ENCODE measurements around the gene UGT1A7.

UGT1A7 gene

GRCh38 chr2:233791883-233792329 is 110.2 kb downstream of the UGT1A7 start:
- no peak overlapping the region for H3K4me2 ChIP-seq (ENCODE audit: low read length)
- H3K27ac ChIP-seq (ENCODE audit: low read length), result no peak overlapping the region
- no peak overlapping the region for H3K9ac ChIP-seq (ENCODE audit: low read length)
- no peaks in the 10 kb centered on the region for H4K20me1 ChIP-seq (ENCODE audit: insufficient read depth, low read length)
- H3K4me3 ChIP-seq (ENCODE audit: low read length), result no peak overlapping the region
- H3K4me1 ChIP-seq (ENCODE audit: low read length), result no peaks in the 10 kb centered on the region
- no peaks in the 10 kb centered on the region for H3K27me3 ChIP-seq (ENCODE audit: low read depth, low read length)
- TF ChIP-seq CTCF (IDR thresholded peaks at IDR 0.05; ENCODE audit: low read depth, low read length) (no peak), EZH2phosphoT487 (IDR thresholded peaks at IDR 0.05; ENCODE audit: low read depth) (no peak)
- H3K79me2 ChIP-seq (ENCODE audit: low read length), result no peaks in the 10 kb centered on the region
- no peaks in the 10 kb centered on the region for H3K36me3 ChIP-seq (replicated peaks; ENCODE audit: low read depth, low read length)
- no peak overlapping the region for H2AFZ ChIP-seq (ENCODE audit: low read depth, low read length)
- no peaks in the 10 kb centered on the region for H3K9me3 ChIP-seq (ENCODE audit: insufficient read depth, low read length)

DNA sequence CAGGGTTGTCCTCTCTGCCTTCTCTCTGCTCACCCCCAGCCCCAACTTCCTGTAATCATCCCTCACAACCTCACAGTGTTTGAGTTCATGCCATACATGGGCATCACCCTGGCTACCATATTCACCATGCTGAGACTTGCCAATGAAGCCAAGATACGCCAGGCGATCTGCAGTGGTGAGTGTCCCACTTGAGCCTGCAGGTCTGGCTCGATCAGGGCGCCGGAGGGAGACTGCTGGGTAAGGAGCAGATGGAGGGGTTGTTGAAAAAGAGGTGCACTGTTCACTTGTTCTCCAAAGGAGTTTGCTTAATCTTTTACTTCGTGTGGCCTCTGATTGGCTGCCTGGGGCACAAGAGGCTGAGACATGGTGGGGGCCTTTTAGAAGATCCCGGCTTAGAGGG is 111.0 kb downstream of the UGT1A7 start:
- TF ChIP-seq EZH2phosphoT487 (IDR thresholded peaks at IDR 0.05; ENCODE audit: low read depth) (no peak), CTCF (IDR thresholded peaks at IDR 0.05; ENCODE audit: low read depth, low read length) (no peak)
- Histone ChIP-seq H3K4me3 (ENCODE audit: low read length) (no peak overlapping the region), H3K4me2 (ENCODE audit: low read length) (no peak overlapping the region), H3K9me3 (ENCODE audit: insufficient read depth, low read length) (no peaks in the 10 kb centered on the region), H3K27ac (ENCODE audit: low read length) (no peak overlapping the region), H3K27me3 (ENCODE audit: low read depth, low read length) (no peaks in the 10 kb centered on the region), H4K20me1 (ENCODE audit: insufficient read depth, low read length) (no peaks in the 10 kb centered on the region), H3K9ac (ENCODE audit: low read length) (no peak overlapping the region), H3K36me3 (replicated peaks; ENCODE audit: low read depth, low read length) (no peaks in the 10 kb centered on the region), H3K79me2 (ENCODE audit: low read length) (no peaks in the 10 kb centered on the region), H3K4me1 (ENCODE audit: low read length) (no peaks in the 10 kb centered on the region), H2AFZ (ENCODE audit: low read depth, low read length) (no peak overlapping the region)

DNA sequence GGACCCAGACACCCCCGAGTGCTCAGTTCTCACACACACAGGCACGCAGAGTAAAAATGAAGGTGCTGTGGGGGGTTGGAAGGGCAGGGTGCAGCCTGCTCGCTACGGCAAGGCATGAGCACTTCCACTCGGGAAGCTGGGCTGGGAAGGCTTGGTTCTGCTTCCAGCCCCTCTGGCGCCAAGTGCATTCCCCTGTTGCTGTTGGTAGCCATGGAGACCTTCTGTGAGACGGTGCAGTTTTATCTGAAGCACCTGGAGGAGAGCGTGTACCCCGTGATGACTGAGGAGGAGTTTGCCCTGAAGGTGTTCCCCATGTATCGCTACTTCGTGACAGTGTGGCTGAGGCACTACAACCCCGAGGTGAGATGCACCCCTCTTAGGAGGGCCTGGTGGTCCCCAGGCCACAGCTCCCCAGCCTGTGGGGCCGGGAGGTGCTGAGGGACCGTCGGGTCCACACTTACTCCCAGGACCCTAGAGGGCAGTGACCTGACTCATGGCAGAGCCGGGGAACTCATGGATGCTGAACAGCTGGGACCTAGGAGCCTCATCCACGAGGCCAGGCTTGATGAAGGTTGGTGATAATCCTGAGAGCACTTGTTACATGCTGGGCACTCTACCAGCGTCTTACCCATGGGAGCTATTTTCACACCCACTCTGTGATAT is 111.9 kb downstream of the UGT1A7 start:
- H3K27ac ChIP-seq (ENCODE audit: low read length), result no peak overlapping the region
- H3K9ac ChIP-seq (ENCODE audit: low read length), result no peak overlapping the region
- no peaks in the 10 kb centered on the region for H3K27me3 ChIP-seq (ENCODE audit: low read depth, low read length)
- no peaks in the 10 kb centered on the region for H3K79me2 ChIP-seq (ENCODE audit: low read length)
- H3K9me3 ChIP-seq (ENCODE audit: insufficient read depth, low read length), result no peaks in the 10 kb centered on the region
- H3K4me1 ChIP-seq (ENCODE audit: low read length), result no peaks in the 10 kb centered on the region
- no peak overlapping the region for H2AFZ ChIP-seq (ENCODE audit: low read depth, low read length)
- no peak for TF ChIP-seq EZH2phosphoT487 (IDR thresholded peaks at IDR 0.05; ENCODE audit: low read depth)
- TF ChIP-seq CTCF (IDR thresholded peaks at IDR 0.05; ENCODE audit: low read depth, low read length), result no peak
- H3K36me3 ChIP-seq (replicated peaks; ENCODE audit: low read depth, low read length), result no peaks in the 10 kb centered on the region
- H3K4me3 ChIP-seq (ENCODE audit: low read length), result no peak overlapping the region
- H3K4me2 ChIP-seq (ENCODE audit: low read length), result no peak overlapping the region
- H4K20me1 ChIP-seq (ENCODE audit: insufficient read depth, low read length), result no peaks in the 10 kb centered on the region

GRCh38 chr2:233794128-233794658 is 112.5 kb downstream of the UGT1A7 start:
- Histone ChIP-seq H2AFZ (ENCODE audit: low read depth, low read length) (no peak overlapping the region), H3K4me3 (ENCODE audit: low read length) (no peak overlapping the region), H3K9ac (ENCODE audit: low read length) (no peak overlapping the region), H3K27me3 (ENCODE audit: low read depth, low read length) (no peaks in the 10 kb centered on the region), H4K20me1 (ENCODE audit: insufficient read depth, low read length) (no peaks in the 10 kb centered on the region), H3K4me2 (ENCODE audit: low read length) (no peak overlapping the region), H3K79me2 (ENCODE audit: low read length) (no peaks in the 10 kb centered on the region), H3K27ac (ENCODE audit: low read length) (no peak overlapping the region), H3K36me3 (replicated peaks; ENCODE audit: low read depth, low read length) (no peaks in the 10 kb centered on the region), H3K4me1 (ENCODE audit: low read length) (no peaks in the 10 kb centered on the region), H3K9me3 (ENCODE audit: insufficient read depth, low read length) (no peaks in the 10 kb centered on the region)
- TF ChIP-seq EZH2phosphoT487 (IDR thresholded peaks at IDR 0.05; ENCODE audit: low read depth) (no peak), CTCF (IDR thresholded peaks at IDR 0.05; ENCODE audit: low read depth, low read length) (no peak)
